ENCODE measurements around the gene ADAMTS17. TPM values are rescaled to one million over a fixed set of nuclear protein-coding genes. Genes with fewer than 3 reads are reported as not detected.

Gene ADAMTS17
- total RNA-seq, 1 experiment from 2014 or later, result 0.16 TPM

DNA sequence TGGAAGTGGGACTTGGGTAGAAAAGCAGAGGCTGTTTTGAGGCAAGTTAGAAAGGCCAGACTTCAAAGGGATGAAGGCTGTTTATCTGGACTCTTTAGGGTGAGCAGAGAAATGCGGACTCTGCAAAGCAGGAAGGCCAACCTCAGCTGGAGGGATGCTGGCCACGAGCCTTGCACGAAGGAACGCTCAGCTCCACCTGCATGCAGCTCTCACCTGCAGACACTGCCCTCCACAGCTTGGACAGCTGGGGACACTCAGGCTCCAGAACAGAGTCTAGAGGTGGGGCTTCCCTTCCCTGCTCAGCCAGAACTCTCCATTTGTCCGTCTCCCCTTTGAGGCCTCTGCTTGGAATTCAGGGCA lies 229.7 kb downstream of the ADAMTS17 start:
- DNase-seq (ENCODE audit: low spot score), result no peak

DNA sequence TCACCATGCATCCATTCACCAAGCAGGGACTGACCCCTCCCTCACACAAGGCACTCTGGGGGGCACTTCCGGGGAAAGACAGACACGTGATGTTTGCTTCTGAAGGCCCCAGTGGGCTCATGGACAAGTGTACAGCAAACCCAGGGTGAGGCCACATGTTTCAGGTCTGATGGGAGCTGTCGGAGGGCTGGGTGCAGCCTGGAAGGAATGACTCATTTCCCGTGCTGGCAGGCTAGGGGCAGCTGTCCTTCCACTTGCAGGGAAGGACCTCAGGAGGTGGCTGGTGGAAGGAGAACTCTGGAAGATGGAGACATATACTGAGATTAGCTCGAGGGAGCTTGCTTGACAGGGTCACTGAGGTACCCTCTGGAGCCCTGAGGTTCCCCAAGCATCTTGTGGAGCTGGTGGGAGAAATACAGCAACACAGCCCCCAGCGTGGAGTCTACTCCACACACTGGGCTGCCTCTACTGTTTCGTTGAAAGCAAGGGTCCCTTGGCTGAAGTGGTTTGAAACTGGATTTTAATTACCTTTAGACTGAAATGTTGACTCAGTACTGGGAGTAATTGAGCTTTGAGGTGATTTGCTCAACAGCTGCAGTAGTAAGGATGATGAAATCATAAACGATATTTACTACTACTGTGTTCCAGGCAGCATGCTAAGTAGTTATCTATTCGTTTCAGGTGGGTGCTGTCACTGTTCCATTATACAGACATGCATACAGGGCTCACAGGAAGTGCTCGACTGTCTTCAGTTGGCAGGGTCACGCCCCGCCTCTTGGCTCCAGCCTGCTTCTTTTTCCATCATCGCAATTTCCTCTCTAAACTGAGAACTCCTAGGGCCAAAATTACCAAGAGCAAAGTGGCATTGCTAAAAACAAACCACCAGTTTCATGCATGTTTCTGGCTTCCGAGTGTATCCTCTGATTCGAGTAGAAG lies 230.4 kb downstream of the ADAMTS17 start:
- DNase-seq (ENCODE audit: low spot score), result peak; percentile 90

DNA sequence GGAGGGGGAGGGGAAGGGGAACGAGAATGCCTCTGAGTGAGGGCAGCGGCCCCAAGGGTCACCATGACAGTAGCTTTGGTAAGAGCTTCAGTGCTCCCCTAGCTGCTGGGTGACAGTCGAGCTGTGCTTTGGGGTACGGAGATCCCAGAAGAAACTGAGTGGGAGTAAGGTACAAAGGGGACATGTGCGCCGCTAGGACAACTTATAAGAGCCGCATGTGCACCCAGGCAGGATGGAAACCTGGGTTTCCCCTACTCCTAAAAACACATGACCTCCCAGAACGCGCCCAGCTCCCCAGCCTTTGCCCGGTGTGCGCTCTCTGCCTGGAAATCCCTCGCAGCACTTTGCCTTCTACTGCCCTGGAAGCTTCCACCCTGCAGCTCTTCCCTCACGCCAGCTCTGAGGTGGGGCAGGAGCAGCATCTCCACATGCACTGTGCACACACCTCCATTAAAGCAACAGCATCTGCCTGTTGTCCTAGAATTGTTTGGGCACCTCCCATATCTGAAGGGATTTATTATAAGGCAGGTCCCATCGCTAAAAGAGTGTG lies 232.2 kb downstream of the ADAMTS17 start:
- DNase-seq (ENCODE audit: low spot score), result no peak

GRCh38 chr15:100108846-100109245 lies 232.9 kb downstream of the ADAMTS17 start:
- DNase-seq (ENCODE audit: low spot score), result no peak

GRCh38 chr15:100108346-100108745 lies 233.4 kb downstream of the ADAMTS17 start:
- no peak for DNase-seq (ENCODE audit: low spot score)

DNA sequence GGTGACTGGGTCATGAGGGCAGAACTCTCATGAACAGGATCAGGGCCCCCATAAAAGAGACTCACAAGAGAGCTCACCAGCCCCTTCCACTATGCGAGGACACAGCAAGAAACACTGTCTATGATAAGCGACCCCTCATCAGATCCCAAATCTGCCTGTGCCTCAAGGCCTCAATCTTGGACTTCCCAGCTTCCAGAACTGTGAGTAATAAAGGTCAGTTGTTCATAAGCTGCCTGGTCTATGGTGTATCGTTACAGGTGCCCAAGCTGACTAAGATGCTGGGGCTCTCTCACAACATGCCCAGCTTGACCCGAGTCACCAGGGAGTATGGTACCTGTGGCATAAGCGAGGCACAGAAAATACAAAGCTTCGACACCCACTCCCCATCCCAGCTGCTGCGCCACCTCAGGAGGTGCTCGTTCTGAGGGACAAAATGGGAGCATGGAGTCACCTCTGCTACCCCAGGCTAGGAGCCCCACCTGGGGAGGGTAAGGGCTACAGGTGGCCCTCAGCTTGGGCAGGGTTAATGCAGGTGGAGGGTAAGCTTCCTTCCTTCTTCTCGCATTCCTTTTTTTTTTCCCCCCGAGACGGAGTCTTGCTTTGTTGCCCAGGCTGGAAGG lies 234.1 kb downstream of the ADAMTS17 start:
- no peak for DNase-seq (ENCODE audit: low spot score)

DNA sequence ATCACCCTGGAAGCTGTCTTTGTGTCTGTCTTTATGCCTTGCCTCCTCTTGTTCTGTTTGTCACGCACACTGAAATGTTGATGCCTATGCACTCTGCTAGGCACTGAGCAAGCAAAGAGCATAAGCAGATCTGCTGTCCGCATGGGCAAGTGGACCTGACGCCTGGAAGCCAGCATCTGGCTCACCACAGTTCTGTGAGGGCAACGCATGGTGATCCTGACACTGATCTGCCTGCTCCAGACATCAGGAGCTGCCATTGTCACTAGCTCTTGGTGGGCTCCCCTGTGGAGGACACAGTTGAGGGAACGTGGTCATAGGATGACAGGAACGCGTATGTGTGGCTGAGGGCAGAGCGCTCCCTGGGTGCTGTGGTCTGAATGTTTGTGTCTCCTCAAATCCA lies 234.6 kb downstream of the ADAMTS17 start:
- DNase-seq (ENCODE audit: low spot score), result no peak

DNA sequence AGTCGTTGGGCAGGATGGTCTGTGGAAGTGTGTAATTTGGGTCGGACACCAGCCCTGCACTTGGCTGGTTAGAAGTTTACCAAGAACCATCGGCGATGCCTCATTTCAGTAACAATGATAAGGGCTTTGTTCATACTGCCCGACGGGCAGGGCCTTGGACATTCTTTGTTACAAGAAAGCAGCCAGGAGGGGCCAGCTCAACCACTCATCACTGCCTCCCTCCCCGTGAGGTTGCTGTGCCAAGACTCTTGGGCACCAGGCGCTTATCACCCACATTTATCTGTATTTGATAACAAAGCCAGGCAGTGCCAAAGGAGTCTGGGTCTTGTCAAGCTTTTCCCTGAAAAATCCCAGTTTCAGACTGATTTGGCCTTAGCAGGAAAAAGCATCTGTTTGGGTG lies 235.0 kb downstream of the ADAMTS17 start:
- DNase-seq (ENCODE audit: low spot score), result no peak

DNA sequence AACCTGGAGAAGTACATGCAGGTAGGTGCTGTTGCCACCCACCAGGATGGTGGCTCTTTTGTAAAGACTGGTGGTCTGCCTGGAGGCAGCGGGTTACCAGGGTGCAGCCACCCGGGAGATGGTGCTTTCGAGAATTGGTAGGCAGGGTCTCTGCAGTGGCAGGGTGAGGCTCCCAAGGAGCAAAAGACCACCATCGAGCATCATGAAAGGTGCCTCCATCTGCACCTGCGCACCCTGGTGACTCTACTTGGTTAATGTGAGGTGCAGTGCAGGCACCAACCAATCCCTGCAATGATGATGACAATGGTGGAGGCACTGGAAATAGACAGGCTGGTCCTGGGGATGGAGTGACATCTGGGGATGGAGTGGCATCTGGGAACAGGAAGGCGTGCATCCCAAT lies 236.7 kb downstream of the ADAMTS17 start:
- DNase-seq (ENCODE audit: low spot score), result no peak

DNA sequence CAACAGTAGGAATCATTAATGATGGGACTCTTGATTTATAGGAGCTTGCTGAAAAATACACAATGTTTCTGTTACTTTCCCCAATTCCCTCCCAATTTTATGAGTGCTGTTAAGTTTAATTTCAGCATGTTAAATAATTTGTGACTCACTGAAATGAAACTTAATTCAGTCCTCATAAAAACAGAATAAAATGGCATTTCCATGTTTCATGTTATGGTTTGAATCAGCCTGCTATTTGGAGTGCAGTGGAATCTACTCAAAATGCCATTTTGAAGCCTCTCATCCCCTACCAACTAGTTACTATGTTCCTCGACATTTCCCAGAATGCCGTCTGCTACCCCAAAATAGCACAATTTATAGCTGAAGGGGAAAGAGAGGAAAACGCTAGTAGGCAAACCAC lies 237.5 kb downstream of the ADAMTS17 start:
- no peak for DNase-seq (ENCODE audit: low spot score)

DNA sequence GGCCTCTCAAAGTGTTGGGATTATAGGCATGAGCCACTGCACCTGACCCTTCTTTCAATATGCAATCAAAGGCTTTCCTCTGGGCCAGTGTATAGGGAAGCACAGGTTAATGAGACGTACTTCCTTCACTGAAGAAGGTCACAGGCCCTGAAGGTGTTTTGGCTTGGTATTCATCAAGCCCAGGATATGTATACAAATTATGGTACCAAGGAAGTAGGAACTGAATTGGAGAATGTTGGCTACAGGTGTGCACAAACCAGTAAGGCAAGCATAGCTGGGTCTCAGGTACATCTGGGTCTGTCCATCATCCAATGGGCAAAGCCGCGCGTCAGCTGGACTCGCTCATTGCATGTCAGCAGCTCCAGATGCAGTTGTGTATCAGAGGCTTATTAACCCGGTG lies 237.9 kb downstream of the ADAMTS17 start:
- DNase-seq (ENCODE audit: low spot score), result no peak

DNA sequence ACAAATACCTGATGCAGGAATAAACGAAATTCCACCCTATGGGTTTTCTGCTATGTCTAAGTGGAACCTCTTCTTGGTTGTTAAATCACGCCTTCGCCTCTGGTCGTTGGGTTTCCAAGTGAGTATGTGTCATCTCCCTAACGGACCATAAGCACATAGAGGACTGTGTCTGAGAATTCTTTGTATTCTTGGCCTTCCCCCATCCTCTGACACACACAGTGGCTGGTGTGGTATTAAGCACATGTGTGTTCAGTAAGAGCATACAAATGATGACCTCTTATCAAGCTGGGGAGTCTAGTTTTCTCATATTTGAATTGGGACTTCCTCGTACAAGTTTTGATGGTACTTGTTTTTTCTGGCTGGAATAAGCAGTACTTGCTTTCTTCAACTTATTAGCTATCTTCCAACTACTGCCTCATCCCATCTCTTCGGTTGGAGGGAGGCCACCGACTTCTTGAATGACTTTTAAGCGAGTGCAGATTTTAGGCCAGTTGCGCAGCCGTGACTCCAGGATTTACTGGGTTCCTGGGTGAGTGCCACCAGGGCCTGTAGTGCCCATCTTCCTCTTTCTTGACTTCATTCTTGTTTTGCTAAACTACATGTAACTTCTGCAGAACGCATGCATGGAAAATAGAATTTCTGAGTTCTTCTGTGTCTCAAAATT lies 240.2 kb downstream of the ADAMTS17 start:
- DNase-seq (ENCODE audit: low spot score), result no peak

DNA sequence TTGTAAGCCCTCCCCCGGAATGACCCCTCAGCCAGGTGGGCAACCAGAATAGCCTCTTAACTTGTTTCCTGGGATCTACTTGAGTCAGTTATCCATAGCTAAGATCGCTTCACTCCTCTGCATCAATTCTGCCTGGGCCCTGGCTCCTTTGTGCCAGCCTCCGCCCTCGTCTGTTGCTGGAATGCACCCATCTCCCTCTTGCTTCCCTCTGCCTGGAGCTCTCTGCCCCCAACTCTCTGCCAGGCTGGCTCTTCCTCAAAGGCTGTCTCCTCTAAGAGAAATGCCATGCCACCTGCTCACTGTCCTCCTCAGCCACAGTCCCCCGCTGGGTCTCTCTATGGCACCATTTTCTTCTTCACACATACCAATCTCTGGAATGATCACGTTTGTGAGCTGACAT lies 240.8 kb downstream of the ADAMTS17 start:
- DNase-seq (ENCODE audit: low spot score), result no peak

DNA sequence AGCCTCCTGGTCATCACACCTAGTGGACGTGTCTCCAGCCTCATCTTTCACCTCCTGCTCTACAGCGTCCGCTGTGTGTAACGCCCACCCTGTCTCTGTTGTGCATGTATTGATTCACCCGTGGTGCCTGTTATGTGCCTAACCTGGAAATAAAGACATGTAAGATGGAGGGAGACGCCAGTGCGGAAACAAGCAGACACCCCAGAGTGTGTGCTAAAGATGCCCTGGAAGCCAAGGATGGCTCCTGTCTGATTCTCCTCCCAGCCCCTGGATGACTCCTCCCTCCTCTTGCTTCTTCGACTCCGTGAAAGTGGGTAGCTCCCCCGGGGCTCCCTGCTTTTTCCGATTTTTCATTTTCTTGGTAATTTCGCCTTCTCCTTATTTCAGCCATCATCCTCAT lies 241.8 kb downstream of the ADAMTS17 start:
- no peak for DNase-seq (ENCODE audit: low spot score)

DNA sequence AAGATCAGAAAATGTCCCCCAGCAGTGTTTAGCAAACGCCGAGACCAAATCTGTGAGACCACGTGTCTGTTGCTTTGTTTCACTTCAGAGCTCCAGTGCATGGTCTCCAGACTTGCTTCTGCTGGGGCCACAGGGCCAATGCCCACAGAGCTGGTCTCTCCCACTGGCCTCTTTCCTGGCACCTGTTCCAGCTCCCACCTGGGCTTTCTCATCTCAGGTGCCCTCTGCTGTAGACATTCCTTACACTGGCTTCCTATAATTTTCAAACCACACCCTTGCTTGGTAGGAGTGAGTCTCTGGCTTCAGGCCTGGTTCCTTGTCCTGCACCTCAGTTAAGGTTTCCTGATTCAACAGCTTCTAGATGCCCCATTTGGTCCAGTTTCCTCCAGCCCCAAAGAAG lies 243.1 kb downstream of the ADAMTS17 start:
- no peak for DNase-seq (ENCODE audit: low spot score)

GRCh38 chr15:100097342-100098127 lies 244.2 kb downstream of the ADAMTS17 start:
- no peak for DNase-seq (ENCODE audit: low spot score)

- DNase-seq (ENCODE audit: low spot score), result no peak
These were observed 245.1 kb downstream of the ADAMTS17 start for GRCh38 chr15:100096700-100097099.

DNA sequence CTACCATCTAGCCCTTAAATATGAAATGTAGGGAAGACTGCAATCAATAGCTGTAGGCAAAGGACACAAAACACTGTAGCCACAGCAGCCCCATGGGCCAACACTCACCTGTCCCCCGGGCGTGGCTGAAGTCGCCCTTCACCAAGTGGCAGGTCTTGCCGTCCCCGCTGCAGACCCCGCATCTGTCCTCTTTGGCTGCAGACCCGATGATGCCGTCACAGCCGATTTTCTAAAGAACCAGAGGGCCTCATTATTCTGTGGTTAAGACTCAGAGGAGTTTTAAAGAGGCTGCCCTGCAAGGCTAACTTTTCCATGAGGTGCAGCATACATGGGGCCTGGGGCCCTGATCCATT lies 245.6 kb downstream of the ADAMTS17 start:
- no peak for DNase-seq (ENCODE audit: low spot score)

DNA sequence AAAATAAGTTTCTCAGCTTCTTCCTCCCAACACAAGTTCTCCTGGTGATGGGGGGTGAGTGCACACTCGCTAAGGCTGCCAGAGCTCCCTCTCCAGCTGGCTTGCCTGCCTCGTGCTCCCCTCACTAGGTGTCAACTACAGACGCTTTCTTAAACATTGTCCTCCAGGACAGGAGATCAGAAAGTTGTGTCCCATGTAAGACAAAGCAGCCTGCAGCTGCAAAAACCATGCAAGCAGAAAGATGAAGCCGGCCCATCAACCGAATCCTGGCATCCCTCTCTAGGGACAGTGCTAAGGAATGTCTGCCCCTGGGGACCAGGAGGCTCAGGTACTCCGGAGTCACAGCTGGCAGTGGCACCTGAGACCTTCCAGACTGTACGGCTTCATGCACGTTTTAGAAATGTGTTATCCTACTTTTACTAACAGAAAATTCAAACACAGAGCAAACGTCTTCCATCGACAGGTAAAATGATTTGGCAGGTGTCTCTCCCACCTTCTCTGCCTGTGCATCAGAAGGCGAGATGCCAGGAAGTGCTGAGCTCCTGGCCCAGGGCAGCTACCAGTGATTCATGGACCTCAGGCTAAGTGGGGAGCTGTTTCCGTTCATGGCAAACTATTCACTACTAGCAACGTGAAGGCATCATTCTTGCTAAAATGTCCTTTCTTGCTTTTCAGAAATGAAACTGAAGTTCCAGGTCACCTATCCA lies 246.1 kb downstream of the ADAMTS17 start:
- no peak for DNase-seq (ENCODE audit: low spot score)

DNA sequence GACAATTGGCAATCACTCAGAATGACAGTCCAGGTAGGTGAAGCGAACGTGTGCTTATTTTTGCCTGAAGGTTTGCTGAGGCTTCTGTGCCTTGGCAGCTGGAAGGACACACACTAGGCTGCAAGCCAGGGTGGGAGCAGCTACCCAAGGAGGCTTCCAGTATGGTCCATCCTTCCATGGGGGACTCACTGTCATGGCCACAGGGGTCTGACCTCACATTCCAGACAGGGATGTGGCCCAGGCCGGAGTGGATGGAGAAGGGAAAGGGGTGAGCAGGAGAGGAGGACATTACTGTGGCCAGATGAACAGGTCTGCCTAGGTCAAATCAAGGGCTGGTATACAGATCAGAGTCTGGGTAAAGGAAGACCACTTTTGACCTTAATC lies 247.7 kb downstream of the ADAMTS17 start:
- no peak for DNase-seq (ENCODE audit: low spot score)

Data from A172 (cell line).